LNCAP (cell line): Measurements from ENCODE around the gene NUDT13.

Experiments
- TF ChIP-seq, protein P1 (sequence below): fragments of 450-650 bp; IDR thresholded peaks from 2 replicates; pipeline ENCODE4 v1.5.1; 2017; ENCODE audit warnings: mild to moderate bottlenecking

NUDT13 gene

GRCh38 chr10:73110345-73110849 lies at the start of gene NUDT13:
Gene NUDT13, plus strand, starts transcription at chr10:73110455. Its CDS starts 3,911 bp downstream, at chr10:73114366.
- TF ChIP-seq, protein P1, sequence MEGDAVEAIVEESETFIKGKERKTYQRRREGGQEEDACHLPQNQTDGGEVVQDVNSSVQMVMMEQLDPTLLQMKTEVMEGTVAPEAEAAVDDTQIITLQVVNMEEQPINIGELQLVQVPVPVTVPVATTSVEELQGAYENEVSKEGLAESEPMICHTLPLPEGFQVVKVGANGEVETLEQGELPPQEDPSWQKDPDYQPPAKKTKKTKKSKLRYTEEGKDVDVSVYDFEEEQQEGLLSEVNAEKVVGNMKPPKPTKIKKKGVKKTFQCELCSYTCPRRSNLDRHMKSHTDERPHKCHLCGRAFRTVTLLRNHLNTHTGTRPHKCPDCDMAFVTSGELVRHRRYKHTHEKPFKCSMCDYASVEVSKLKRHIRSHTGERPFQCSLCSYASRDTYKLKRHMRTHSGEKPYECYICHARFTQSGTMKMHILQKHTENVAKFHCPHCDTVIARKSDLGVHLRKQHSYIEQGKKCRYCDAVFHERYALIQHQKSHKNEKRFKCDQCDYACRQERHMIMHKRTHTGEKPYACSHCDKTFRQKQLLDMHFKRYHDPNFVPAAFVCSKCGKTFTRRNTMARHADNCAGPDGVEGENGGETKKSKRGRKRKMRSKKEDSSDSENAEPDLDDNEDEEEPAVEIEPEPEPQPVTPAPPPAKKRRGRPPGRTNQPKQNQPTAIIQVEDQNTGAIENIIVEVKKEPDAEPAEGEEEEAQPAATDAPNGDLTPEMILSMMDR = no peak

GRCh38 chr10:73060738-73061635 lies 49.3 kb upstream of the NUDT13 start:
- TF ChIP-seq, protein P1 = peak; percentile 54; the same call in 1 of the 2 replicates

DNA sequence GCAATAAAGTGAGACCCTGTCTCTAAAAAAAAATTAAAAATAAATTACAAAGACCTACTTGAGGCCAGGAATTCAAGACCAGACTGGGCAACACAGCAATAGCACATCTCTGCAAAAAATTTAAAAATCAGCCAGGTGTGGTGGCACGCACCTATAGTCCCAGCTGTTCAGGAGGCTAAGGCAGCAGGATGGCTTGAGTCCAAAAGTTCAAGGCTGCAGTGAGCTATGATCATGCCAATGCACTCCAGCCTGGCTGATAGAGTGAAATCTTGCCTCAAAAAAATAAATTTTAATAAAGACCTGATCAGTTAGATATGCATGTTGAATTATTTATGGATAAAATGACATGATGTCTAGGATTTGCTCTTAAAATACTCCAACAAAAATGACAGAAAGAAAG lies 48.5 kb upstream of the NUDT13 start:
- TF ChIP-seq, protein P1 = no peak

- TF ChIP-seq, protein P1 = no peak
Observed at GRCh38 chr10:73065441-73065840, 44.8 kb upstream of the NUDT13 start.

- TF ChIP-seq, protein P1 = no peak
Observed at GRCh38 chr10:73073627-73074026, 36.6 kb upstream of the NUDT13 start.

- TF ChIP-seq, protein P1 = no peak
Observed at GRCh38 chr10:73075829-73076228, 34.4 kb upstream of the NUDT13 start.

DNA sequence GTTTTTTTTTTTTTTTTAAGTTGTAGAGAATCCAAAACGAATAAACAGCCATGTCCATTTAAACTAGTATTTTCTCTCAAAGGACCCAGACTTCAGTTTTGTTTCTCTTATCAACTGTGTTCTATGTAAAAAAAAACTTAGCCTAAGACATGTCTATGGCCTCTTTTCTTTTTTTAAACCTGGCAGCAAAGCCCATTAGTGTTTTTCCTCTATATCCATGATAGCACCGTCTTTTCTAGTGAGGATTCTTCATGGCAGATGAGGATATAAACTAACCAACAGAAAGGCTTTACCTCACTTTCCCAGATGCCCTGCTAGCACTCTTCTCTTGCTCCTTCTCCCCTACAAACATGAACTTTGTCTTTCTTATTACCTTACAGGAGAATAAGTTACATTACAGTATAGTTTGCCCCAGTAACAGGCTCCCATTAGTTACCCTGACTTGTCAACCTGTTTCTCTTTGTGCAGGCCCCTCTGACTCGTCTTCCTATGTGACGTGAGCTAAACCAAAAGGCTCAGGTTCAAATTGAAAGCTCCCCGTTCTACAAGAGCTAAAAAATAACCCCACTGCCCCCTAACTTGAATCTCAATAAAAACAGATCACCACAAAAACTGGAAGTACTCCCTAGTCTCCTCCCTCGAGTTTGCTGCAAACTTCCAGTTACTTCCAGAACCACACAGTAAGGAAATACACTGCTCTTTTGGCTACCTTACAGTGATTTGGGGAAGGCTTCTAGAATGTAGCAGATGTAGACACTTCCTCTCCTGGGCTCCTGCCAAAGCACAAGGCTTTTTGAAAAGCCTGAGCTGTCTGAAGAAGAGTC lies 33.7 kb upstream of the NUDT13 start:
- TF ChIP-seq, protein P1 = no peak
